ENCODE measurements around the gene PTPRA. TPM values are rescaled to one million over a fixed set of nuclear protein-coding genes. Genes with fewer than 3 reads are reported as not detected.

Gene PTPRA
- total and polyA plus RNA-seq, 2 of the 13 experiments (the other 11 are each of a cell fraction or from before 2014, with no cell fraction given): 47.2 to 127 TPM

GRCh38 chr20:2871661-2872458 is 1.4 kb upstream of the PTPRA start (continued):
- 0 out of 2 replicates have a peak, but pooled peaks have one; percentile 4 for TF ChIP-seq ZNF761 (CRISPR knock-in tag; conservative IDR thresholded peaks at IDR 0.05)
- TF ChIP-seq, protein P1, sequence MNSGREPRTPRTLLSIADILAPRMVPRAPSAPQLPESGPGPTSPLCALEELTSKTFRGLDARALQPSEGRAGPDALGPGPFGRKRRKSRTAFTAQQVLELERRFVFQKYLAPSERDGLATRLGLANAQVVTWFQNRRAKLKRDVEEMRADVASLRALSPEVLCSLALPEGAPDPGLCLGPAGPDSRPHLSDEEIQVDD (CRISPR knock-in tag; IDR thresholded peaks at IDR 0.05; ENCODE audit: borderline replicate concordance): peak; percentile 52; the same call in 1 of the 2 replicates
- TF ChIP-seq, protein P2, sequence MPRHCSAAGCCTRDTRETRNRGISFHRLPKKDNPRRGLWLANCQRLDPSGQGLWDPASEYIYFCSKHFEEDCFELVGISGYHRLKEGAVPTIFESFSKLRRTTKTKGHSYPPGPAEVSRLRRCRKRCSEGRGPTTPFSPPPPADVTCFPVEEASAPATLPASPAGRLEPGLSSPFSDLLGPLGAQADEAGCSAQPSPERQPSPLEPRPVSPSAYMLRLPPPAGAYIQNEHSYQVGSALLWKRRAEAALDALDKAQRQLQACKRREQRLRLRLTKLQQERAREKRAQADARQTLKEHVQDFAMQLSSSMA (CRISPR knock-in tag; IDR thresholded peaks at IDR 0.05): peak; percentile 20; the same call in 1 of the 2 replicates
- TF ChIP-seq RFX1 (IDR thresholded peaks at IDR 0.05): no peak
- TF ChIP-seq SRSF1 (optimal IDR thresholded peaks at IDR 0.05; ENCODE audit: low read depth, low read length): peak; percentile 14
- TF ChIP-seq, protein P3, sequence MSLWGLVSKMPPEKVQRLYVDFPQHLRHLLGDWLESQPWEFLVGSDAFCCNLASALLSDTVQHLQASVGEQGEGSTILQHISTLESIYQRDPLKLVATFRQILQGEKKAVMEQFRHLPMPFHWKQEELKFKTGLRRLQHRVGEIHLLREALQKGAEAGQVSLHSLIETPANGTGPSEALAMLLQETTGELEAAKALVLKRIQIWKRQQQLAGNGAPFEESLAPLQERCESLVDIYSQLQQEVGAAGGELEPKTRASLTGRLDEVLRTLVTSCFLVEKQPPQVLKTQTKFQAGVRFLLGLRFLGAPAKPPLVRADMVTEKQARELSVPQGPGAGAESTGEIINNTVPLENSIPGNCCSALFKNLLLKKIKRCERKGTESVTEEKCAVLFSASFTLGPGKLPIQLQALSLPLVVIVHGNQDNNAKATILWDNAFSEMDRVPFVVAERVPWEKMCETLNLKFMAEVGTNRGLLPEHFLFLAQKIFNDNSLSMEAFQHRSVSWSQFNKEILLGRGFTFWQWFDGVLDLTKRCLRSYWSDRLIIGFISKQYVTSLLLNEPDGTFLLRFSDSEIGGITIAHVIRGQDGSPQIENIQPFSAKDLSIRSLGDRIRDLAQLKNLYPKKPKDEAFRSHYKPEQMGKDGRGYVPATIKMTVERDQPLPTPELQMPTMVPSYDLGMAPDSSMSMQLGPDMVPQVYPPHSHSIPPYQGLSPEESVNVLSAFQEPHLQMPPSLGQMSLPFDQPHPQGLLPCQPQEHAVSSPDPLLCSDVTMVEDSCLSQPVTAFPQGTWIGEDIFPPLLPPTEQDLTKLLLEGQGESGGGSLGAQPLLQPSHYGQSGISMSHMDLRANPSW (CRISPR knock-in tag; IDR thresholded peaks at IDR 0.05; ENCODE audit: borderline replicate concordance): 0 out of 2 replicates have a peak, but pooled peaks have one; percentile 41
- no peak for TF ChIP-seq ZBTB43 (CRISPR knock-in tag; conservative IDR thresholded peaks at IDR 0.05)
- TF ChIP-seq, protein P4, sequence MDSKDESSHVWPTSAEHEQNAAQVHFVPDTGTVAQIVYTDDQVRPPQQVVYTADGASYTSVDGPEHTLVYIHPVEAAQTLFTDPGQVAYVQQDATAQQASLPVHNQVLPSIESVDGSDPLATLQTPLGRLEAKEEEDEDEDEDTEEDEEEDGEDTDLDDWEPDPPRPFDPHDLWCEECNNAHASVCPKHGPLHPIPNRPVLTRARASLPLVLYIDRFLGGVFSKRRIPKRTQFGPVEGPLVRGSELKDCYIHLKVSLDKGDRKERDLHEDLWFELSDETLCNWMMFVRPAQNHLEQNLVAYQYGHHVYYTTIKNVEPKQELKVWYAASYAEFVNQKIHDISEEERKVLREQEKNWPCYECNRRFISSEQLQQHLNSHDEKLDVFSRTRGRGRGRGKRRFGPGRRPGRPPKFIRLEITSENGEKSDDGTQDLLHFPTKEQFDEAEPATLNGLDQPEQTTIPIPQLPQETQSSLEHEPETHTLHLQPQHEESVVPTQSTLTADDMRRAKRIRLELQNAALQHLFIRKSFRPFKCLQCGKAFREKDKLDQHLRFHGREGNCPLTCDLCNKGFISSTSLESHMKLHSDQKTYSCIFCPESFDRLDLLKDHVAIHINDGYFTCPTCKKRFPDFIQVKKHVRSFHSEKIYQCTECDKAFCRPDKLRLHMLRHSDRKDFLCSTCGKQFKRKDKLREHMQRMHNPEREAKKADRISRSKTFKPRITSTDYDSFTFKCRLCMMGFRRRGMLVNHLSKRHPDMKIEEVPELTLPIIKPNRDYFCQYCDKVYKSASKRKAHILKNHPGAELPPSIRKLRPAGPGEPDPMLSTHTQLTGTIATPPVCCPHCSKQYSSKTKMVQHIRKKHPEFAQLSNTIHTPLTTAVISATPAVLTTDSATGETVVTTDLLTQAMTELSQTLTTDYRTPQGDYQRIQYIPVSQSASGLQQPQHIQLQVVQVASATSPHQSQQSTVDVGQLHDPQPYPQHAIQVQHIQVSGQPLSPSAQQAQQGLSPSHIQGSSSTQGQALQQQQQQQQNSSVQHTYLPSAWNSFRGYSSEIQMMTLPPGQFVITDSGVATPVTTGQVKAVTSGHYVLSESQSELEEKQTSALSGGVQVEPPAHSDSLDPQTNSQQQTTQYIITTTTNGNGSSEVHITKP (CRISPR knock-in tag; IDR thresholded peaks at IDR 0.05; ENCODE audit: low read depth): 0 out of 2 replicates have a peak, but pooled peaks have one; percentile 7
- TF ChIP-seq, protein P5, sequence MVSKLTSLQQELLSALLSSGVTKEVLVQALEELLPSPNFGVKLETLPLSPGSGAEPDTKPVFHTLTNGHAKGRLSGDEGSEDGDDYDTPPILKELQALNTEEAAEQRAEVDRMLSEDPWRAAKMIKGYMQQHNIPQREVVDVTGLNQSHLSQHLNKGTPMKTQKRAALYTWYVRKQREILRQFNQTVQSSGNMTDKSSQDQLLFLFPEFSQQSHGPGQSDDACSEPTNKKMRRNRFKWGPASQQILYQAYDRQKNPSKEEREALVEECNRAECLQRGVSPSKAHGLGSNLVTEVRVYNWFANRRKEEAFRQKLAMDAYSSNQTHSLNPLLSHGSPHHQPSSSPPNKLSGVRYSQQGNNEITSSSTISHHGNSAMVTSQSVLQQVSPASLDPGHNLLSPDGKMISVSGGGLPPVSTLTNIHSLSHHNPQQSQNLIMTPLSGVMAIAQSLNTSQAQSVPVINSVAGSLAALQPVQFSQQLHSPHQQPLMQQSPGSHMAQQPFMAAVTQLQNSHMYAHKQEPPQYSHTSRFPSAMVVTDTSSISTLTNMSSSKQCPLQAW (CRISPR knock-in tag; IDR thresholded peaks at IDR 0.05): peak; percentile 6; the same call in 1 of the 2 replicates
- TF ChIP-seq DDIT3 (CRISPR knock-in tag; IDR thresholded peaks at IDR 0.05): no peak
- TF ChIP-seq SRSF9 (IDR thresholded peaks at IDR 0.05; ENCODE audit: borderline replicate concordance, insufficient read depth, low read depth, low read length, poor library complexity, severe bottlenecking): no peak
- TF ChIP-seq MAFG (CRISPR knock-in tag; IDR thresholded peaks at IDR 0.05): no peak
- no peak for TF ChIP-seq ZNF20 (CRISPR knock-in tag; IDR thresholded peaks at IDR 0.05)
- TF ChIP-seq RBFOX2 (IDR thresholded peaks at IDR 0.05; ENCODE audit: low read depth, low read length): no peak
- TF ChIP-seq RNF2 (conservative IDR thresholded peaks at IDR 0.05; ENCODE audit: low read depth): no peak
- TF ChIP-seq FOXM1 (CRISPR knock-in tag; IDR thresholded peaks at IDR 0.05): no peak
